Hepatocyte (in vitro differentiated cells): ENCODE results near the gene B4GALNT4. TPM values are rescaled to one million over a fixed set of nuclear protein-coding genes. Genes with fewer than 3 reads are reported as not detected.

Experiments used
- DNase-seq: peaks from one replicate; pipeline ENCODE4 v3.0.0-alpha.2; 2016; ENCODE audit warnings: low spot score
- H2AFZ ChIP-seq: fragments of 200-600 bp; sonication (generic); 2 replicates; pipeline ENCODE4 v1.6.0; 2016; ENCODE audit warnings: antibody characterized with exemption, mild to moderate bottlenecking
- H3K27ac ChIP-seq: fragments of 200-600 bp; sonication (generic); 2 replicates; pipeline ENCODE4 v1.5.1; 2016; ENCODE audit warnings: mild to moderate bottlenecking
- H3K27me3 ChIP-seq: fragments of 200-600 bp; sonication (generic); 2 replicates; pipeline ENCODE4 v1.6.1; 2016
- H3K36me3 ChIP-seq: fragments of 200-600 bp; sonication (generic); replicated peaks from 2 replicates; pipeline ENCODE4 v1.5.1; 2016; ENCODE audit warnings: low read depth; ENCODE audit not compliant: insufficient read depth
- H3K4me1 ChIP-seq: fragments of 200-600 bp; sonication (generic); 2 replicates; pipeline ENCODE4 v1.5.1; 2016; ENCODE audit warnings: mild to moderate bottlenecking, moderate library complexity; ENCODE audit not compliant: insufficient read depth
- H3K4me2 ChIP-seq: fragments of 200-600 bp; sonication (generic); 2 replicates; pipeline ENCODE4 v1.6.0; 2016
- H3K4me3 ChIP-seq: fragments of 200-600 bp; sonication (generic); 2 replicates; pipeline ENCODE4 v1.5.1; 2016; ENCODE audit warnings: mild to moderate bottlenecking
- H3K79me2 ChIP-seq: fragments of 200-600 bp; sonication (generic); 2 replicates; pipeline ENCODE4 v1.6.0; 2017; ENCODE audit warnings: mild to moderate bottlenecking
- H3K9me2 ChIP-seq: fragments of 200-600 bp; sonication (generic); replicated peaks from 2 replicates; pipeline ENCODE4 v1.6.0; 2017; ENCODE audit warnings: mild to moderate bottlenecking; ENCODE audit not compliant: insufficient read depth
- H3K9me3 ChIP-seq: fragments of 200-600 bp; sonication (generic); 2 replicates; pipeline ENCODE4 v1.5.1; 2016; ENCODE audit warnings: low read depth, mild to moderate bottlenecking
- H4K20me1 ChIP-seq: fragments of 200-600 bp; sonication (generic); 2 replicates; pipeline ENCODE4 v1.6.0; 2016; ENCODE audit warnings: mild to moderate bottlenecking; ENCODE audit not compliant: insufficient read depth, poor library complexity, severe bottlenecking
- EZH2 ChIP-seq: fragments of 200-600 bp; sonication (generic); IDR thresholded peaks from 2 replicates; pipeline ENCODE4 v1.6.1; 2016; ENCODE audit warnings: antibody characterized with exemption, mild to moderate bottlenecking, borderline replicate concordance
- EZH2phosphoT487 ChIP-seq: fragments of 200-600 bp; sonication (generic); IDR thresholded peaks from one replicate; pipeline ENCODE4 v1.6.1; 2018; ENCODE audit warnings: antibody characterized with exemption, mild to moderate bottlenecking, low read depth, moderate library complexity; ENCODE audit not compliant: unreplicated experiment, severe bottlenecking
- WGBS: methylation state at CpG from one replicate; pipeline ENCODE4 v1.1.6; 2016; ENCODE audit warnings: low lambda C conversion rate; ENCODE audit errors: missing lambda C conversion rate; 5-methylcytosine and 5-hydroxymethylcytosine counted together
- polyA plus RNA-seq: library from polyadenylated mRNA; unstranded; fragments of >200 nt; fragmentation: Nextera tagmentation; extraction: Ambion mirVana; gene quantifications from 2 replicates; pipeline ENCODE4 v1.2.1, GENCODE V29; 2016
- total RNA-seq: library from RNA; depleted of rRNA; stranded (reverse); fragments of >200 nt; gene quantifications from 2 replicates; pipeline ENCODE4 v1.2.3, GENCODE V29; 2014
- TF ChIP-seq, protein P1 (sequence below): fragments of 200-600 bp; sonication (generic); IDR thresholded peaks from 2 replicates; pipeline ENCODE4 v1.5.1; 2016; ENCODE audit warnings: antibody characterized with exemption, mild to moderate bottlenecking; ENCODE audit not compliant: poor library complexity

B4GALNT4 gene
- total and polyA plus RNA-seq, 2 experiments from 2014 or later = 30.0 to 38.8 TPM

DNA sequence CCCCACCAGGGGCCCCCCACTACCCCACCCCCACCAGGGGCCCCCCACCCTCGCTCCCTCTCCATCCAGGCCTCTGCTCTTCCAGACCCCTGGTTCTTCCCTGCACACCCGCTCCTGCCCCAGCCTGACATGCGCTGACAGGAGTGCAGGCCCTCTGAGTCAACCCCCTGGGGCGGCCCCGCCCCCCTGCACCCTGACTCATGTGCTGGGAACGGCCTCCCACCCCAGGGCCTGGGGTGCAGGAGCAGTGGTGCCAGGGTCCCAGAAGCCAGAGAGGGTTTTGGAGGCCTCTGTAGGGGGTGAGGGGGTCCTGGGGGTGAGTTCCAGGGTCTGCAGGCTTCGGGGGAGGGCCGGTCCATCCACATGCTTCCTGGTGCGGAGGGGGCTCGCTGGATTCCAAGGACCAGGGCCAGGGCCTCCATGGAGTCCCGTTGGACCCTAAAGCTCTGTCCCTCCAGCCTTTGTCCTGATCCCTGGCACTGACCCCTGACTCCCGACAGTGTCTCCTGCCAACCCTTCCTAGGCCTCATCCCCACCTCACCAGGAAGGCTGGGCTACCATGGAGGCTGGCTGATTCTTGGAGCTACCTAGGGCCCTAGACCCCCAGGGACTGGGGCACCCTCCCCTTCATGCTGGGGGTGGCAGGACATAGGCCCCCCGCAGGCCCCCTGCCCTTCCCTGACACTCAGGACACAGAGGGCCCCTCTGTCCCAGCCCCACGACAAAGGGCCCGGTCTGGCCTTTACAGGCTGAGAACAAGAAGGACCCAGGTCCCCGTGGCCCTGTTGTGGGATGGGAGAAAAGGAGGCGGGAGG lies 24.1 kb downstream of the B4GALNT4 start:
- 63% methylated on average over 13 of the region's 17 CpGs for WGBS
- Histone ChIP-seq H3K27ac (peak overlapping the region; percentile 99), H3K4me2 (peak overlapping the region; percentile 85), H3K4me3 (no peak overlapping the region), H3K27me3 (no peaks in the 10 kb centered on the region), H3K4me1 (peaks cover 15% of the 10 kb centered on the region), H2AFZ (peak overlapping the region; percentile 55), H3K36me3 (no peaks in the 10 kb centered on the region), H3K9me3 (no peaks in the 10 kb centered on the region), H3K9me2 (no peaks in the 10 kb centered on the region), H4K20me1 (peaks cover 11% of the 10 kb centered on the region), H3K79me2 (peaks cover 17% of the 10 kb centered on the region)
- DNase-seq = peak; percentile 90
- no peak for TF ChIP-seq EZH2phosphoT487
- TF ChIP-seq EZH2 = no peak
- TF ChIP-seq, protein P1, sequence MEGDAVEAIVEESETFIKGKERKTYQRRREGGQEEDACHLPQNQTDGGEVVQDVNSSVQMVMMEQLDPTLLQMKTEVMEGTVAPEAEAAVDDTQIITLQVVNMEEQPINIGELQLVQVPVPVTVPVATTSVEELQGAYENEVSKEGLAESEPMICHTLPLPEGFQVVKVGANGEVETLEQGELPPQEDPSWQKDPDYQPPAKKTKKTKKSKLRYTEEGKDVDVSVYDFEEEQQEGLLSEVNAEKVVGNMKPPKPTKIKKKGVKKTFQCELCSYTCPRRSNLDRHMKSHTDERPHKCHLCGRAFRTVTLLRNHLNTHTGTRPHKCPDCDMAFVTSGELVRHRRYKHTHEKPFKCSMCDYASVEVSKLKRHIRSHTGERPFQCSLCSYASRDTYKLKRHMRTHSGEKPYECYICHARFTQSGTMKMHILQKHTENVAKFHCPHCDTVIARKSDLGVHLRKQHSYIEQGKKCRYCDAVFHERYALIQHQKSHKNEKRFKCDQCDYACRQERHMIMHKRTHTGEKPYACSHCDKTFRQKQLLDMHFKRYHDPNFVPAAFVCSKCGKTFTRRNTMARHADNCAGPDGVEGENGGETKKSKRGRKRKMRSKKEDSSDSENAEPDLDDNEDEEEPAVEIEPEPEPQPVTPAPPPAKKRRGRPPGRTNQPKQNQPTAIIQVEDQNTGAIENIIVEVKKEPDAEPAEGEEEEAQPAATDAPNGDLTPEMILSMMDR = no peak

DNA sequence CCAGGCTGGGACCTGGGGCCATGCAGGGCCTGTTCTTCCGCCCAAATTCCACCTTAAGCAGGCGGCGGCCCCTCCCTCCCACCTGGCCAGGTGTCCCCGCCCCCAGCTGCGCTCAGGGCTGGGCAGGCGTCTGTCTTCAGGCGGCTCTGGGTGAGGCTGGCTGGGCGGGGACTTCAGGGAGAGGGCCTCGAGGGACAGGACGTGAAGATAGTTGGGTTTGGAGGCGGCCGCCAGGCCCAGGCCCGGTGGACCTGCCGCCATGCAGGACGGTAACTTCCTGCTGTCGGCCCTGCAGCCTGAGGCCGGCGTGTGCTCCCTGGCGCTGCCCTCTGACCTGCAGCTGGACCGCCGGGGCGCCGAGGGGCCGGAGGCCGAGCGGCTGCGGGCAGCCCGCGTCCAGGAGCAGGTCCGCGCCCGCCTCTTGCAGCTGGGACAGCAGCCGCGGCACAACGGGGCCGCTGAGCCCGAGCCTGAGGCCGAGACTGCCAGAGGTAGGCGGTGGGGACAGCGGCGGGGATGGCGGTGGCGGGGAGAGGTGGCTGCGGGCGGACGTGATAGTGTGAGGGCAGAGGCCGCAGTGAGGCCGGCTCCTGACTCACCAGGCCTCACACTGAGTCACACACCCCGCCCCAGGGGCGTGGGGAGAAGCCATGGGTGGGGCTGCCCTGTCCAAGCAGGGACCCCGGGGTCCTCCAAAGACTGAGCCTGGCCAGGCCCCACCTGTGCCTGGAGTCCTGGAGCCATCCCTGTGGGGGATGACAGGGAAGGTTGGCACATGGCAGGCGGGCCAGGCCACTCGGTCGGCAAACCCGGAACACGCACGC lies 24.9 kb downstream of the B4GALNT4 start, which contains the start of gene PKP3:
Gene PKP3 (plus strand): TSS at position 176 of the 824 bp plus-strand sequence. CDS start 84 bp downstream, at position 260.
- peaks cover 17% of the 10 kb centered on the region for H3K79me2 ChIP-seq
- H3K4me1 ChIP-seq = peaks cover 15% of the 10 kb centered on the region
- DNase-seq = peak; percentile 94
- H4K20me1 ChIP-seq = peaks cover 11% of the 10 kb centered on the region
- no peaks in the 10 kb centered on the region for H3K9me2 ChIP-seq
- no peaks in the 10 kb centered on the region for H3K27me3 ChIP-seq
- WGBS = 32% methylated on average over 49 of the region's 57 CpGs
- H3K4me2 ChIP-seq = peak within 1 kb of the TSS; percentile 85
- H3K27ac ChIP-seq = peak within 1 kb of the TSS; percentile 99
- H3K4me3 ChIP-seq = peak within 1 kb of the TSS; percentile 64
- no peaks in the 10 kb centered on the region for H3K36me3 ChIP-seq
- no peaks in the 10 kb centered on the region for H3K9me3 ChIP-seq
- peak within 1 kb of the TSS; percentile 55 for H2AFZ ChIP-seq
- no peak for TF ChIP-seq EZH2
- TF ChIP-seq, protein P1 = no peak
- no peak for TF ChIP-seq EZH2phosphoT487

DNA sequence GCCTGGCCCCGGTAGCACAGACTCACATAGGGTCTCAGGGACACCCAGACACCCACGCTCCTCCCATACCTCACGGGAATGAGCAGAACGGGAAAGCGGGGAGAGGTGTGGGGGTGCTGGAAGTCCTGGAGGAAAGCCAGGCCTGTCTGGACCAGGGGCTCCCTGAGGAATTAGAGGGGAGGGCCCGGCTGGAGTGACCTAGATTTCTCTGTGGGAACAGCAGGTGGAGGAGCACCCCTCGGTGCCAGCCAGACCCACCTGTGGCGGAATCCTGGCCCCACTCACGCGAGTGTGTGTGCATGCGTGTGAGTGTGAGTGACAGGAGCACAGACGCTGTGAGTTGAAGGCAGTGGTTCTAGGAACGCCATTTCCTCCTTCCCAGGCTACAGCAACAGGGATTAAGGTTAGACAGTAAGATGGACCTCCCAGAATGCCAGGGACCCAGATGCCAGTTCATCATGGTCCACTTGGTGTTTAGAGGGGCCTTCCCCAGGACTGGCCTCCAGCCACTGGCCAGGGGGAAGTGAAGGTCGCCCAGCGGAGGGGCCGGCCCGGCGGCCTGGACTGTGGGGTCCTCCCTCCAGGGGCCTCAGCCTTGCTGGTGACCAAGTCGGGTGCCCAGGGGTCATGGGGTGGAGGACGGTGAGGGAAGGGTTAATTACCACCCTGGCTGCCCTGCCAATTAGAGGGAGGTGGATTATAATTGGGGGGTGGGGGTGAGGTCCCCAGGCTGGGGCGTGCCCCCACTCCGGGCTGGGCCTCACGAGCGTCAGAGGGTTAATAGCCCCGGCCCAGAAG lies 25.8 kb downstream of the B4GALNT4 start:
- H3K79me2 ChIP-seq = peaks cover 17% of the 10 kb centered on the region

More for the DNA sequence above, 25.8 kb downstream of the B4GALNT4 start:
- H3K27ac ChIP-seq = peak overlapping the region; percentile 99
- no peaks in the 10 kb centered on the region for H3K9me2 ChIP-seq
- H2AFZ ChIP-seq = no peak overlapping the region
- no peaks in the 10 kb centered on the region for H3K9me3 ChIP-seq
- no peak for DNase-seq
- peaks cover 11% of the 10 kb centered on the region for H4K20me1 ChIP-seq
- no peaks in the 10 kb centered on the region for H3K36me3 ChIP-seq
- peak overlapping the region; percentile 64 for H3K4me3 ChIP-seq
- no peak for TF ChIP-seq EZH2phosphoT487
- TF ChIP-seq, protein P1 = no peak
- TF ChIP-seq EZH2 = no peak
- no peaks in the 10 kb centered on the region for H3K27me3 ChIP-seq
- peaks cover 15% of the 10 kb centered on the region for H3K4me1 ChIP-seq
- 64% methylated on average over 25 of the region's 25 CpGs for WGBS
- peak overlapping the region; percentile 85 for H3K4me2 ChIP-seq
